ENCODE measurements around the gene CLDN1. TPM values are rescaled to one million over a fixed set of nuclear protein-coding genes. Genes with fewer than 3 reads are reported as not detected.

The CLDN1 gene
- total RNA-seq, 1 experiment from 2014 or later = 27.1 TPM

DNA sequence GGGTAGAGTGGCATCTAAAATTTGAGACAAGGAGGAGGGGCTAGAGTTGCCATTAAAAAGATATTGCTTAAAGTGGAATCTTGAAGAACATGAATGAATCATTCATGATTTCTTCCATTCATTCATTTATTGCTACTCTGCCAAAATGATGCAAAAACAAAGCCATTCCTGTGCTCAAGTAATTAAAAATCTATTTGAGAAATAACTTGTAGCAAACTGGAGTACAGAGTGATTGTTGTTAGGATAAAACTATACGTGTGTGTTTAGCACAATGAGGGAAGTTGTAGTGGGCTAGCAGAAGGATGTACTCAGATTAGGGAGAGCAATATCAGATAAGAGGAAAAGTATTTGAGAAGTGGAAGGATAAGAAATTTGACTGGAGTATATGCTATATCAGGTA is 11.7 kb upstream of the CLDN1 start:
- intact Hi-C loops (cut with micrococcal nuclease; ENCODE audit: unreplicated experiment) = no loop called here
- Histone ChIP-seq H3F3A (ENCODE audit: insufficient read depth, low read depth) (peaks cover 3% of the 10 kb centered on the region; the same call in 1 of the 2 replicates), H3K4me1 (replicated peaks; ENCODE audit: insufficient read depth) (peaks cover 11% of the 10 kb centered on the region), H3K27me3 (ENCODE audit: insufficient read depth, low read depth) (no peaks in the 10 kb centered on the region), H3K79me2 (ENCODE audit: low read depth) (no peaks in the 10 kb centered on the region), H3K9me2 (ENCODE audit: insufficient read depth) (no peaks in the 10 kb centered on the region; the same call in 1 of the 2 replicates), H3K36me3 (ENCODE audit: low read depth) (no peaks in the 10 kb centered on the region), H3K27ac (no peak overlapping the region), H4K20me1 (ENCODE audit: insufficient read depth) (no peaks in the 10 kb centered on the region), H3K4me2 (no peak overlapping the region), H2AFZ (no peak overlapping the region), H3K4me3 (no peak overlapping the region), H3K9me3 (ENCODE audit: insufficient read depth, low read depth) (no peaks in the 10 kb centered on the region; the same call in 1 of the 2 replicates)
- BruUV-seq (replicated peaks) = no TSS peak
- TF ChIP-seq EZH2 (IDR thresholded peaks at IDR 0.05; ENCODE audit: low read depth) = no peak
- no peak for TF ChIP-seq CTCF (conservative IDR thresholded peaks at IDR 0.05)
- CTCF ChIA-PET = no interaction called here
- no peak for DNase-seq
- POLR2A ChIA-PET (ENCODE audit: unreplicated experiment) = interaction anchor here (0.6 kb wide), 1 partner anchor 193 kb away, joined by 3 read pairs; no protein-coding TSS in a partner anchor

GRCh38 chr3:190330936-190331734 is 8.9 kb upstream of the CLDN1 start:
- no TSS peak for BruUV-seq (replicated peaks)
- no peak overlapping the region for H3K4me2 ChIP-seq
- CTCF ChIA-PET = no interaction called here

GRCh38 chr3:190326930-190327329 is 4.7 kb upstream of the CLDN1 start:
- no TSS peak for BruUV-seq (replicated peaks)
- CTCF ChIA-PET = no interaction called here
- H3K4me3 ChIP-seq = no peak overlapping the region
- DNase-seq = no peak
- H3F3A ChIP-seq (ENCODE audit: insufficient read depth, low read depth) = no peaks in the 10 kb centered on the region
- H4K20me1 ChIP-seq (ENCODE audit: insufficient read depth) = no peaks in the 10 kb centered on the region
- H3K27me3 ChIP-seq (ENCODE audit: insufficient read depth, low read depth) = no peaks in the 10 kb centered on the region
- TF ChIP-seq CTCF (conservative IDR thresholded peaks at IDR 0.05) (no peak), EZH2 (IDR thresholded peaks at IDR 0.05; ENCODE audit: low read depth) (no peak)
- POLR2A ChIA-PET (ENCODE audit: unreplicated experiment) = no interaction called here
- H3K27ac ChIP-seq = no peak overlapping the region
- no peak overlapping the region for H3K4me2 ChIP-seq
- no peaks in the 10 kb centered on the region for H3K36me3 ChIP-seq (ENCODE audit: low read depth)
- H3K4me1 ChIP-seq (replicated peaks; ENCODE audit: insufficient read depth) = peaks cover 13% of the 10 kb centered on the region; the same call in 1 of the 2 replicates
- H3K9me3 ChIP-seq (ENCODE audit: insufficient read depth, low read depth) = no peaks in the 10 kb centered on the region
- H3K79me2 ChIP-seq (ENCODE audit: low read depth) = peaks cover 2% of the 10 kb centered on the region
- intact Hi-C loops (cut with micrococcal nuclease; ENCODE audit: unreplicated experiment) = loop anchor here (10.0 kb wide), 1 partner anchor 188 kb away; the partner anchor contains the start of gene IL1RAP
- no peak overlapping the region for H2AFZ ChIP-seq
- H3K9me2 ChIP-seq (ENCODE audit: insufficient read depth) = no peaks in the 10 kb centered on the region; the same call in 1 of the 2 replicates

More at GRCh38 chr3:190330936-190331734, 8.9 kb upstream of the CLDN1 start:
- Histone ChIP-seq H3K27me3 (ENCODE audit: insufficient read depth, low read depth) (no peaks in the 10 kb centered on the region), H3K4me3 (no peak overlapping the region), H3K9me2 (ENCODE audit: insufficient read depth) (no peaks in the 10 kb centered on the region; the same call in 1 of the 2 replicates), H3K4me1 (replicated peaks; ENCODE audit: insufficient read depth) (0 out of 2 replicates have a peak, but pooled peaks cover 5% of the 10 kb centered on the region), H4K20me1 (ENCODE audit: insufficient read depth) (no peaks in the 10 kb centered on the region), H2AFZ (no peak overlapping the region), H3K36me3 (ENCODE audit: low read depth) (no peaks in the 10 kb centered on the region), H3K27ac (no peak overlapping the region), H3K9me3 (ENCODE audit: insufficient read depth, low read depth) (no peaks in the 10 kb centered on the region), H3K79me2 (ENCODE audit: low read depth) (no peaks in the 10 kb centered on the region), H3F3A (ENCODE audit: insufficient read depth, low read depth) (no peaks in the 10 kb centered on the region)
- no peak for DNase-seq
- TF ChIP-seq EZH2 (IDR thresholded peaks at IDR 0.05; ENCODE audit: low read depth) = no peak
- TF ChIP-seq CTCF (conservative IDR thresholded peaks at IDR 0.05) = no peak
- intact Hi-C loops (cut with micrococcal nuclease; ENCODE audit: unreplicated experiment) = no loop called here
- POLR2A ChIA-PET (ENCODE audit: unreplicated experiment) = no interaction called here
